Astrocyte of the cerebellum (primary cell): ENCODE results near the gene RPS6KC1.
A peak's percentile ranks its signal among the peaks of the same experiment; 100 is the strongest.

Source experiments
- DNase-seq: peaks from one replicate; pipeline ENCODE4 v3.0.0-alpha.2; 2011; ENCODE audit warnings: low read depth
- H3K4me3 ChIP-seq: 2 replicates; pipeline ENCODE4 v1.5.1; 2011; ENCODE audit warnings: mild to moderate bottlenecking, low read depth, low read length, moderate library complexity
- CTCF ChIP-seq: IDR thresholded peaks from 2 replicates; pipeline ENCODE4 v1.5.1; 2012; ENCODE audit warnings: low read length, low read depth, moderate library complexity, mild to moderate bottlenecking; ENCODE audit errors: missing control alignments
- in situ Hi-C: cut with HindIII; loops from 2 replicates; pipeline ENCODE4 v1.10.0; 2017; ENCODE audit warnings: low sequenced_read_pairs

The RPS6KC1 gene

GRCh38 chr1:213051127-213051880, at the start of gene RPS6KC1:
Gene RPS6KC1, plus strand, starts transcription at chr1:213051241. Its CDS starts 164 bp downstream, at chr1:213051405.
- in situ Hi-C loops = no loop called here
- H3K4me3 ChIP-seq = peak within 1 kb of the TSS; percentile 97
- peak; percentile 38 for DNase-seq
- TF ChIP-seq CTCF = peak; percentile 15

GRCh38 chr1:213003256-213003655, 47.8 kb upstream of the RPS6KC1 start:
- DNase-seq = no peak
- no peak for TF ChIP-seq CTCF
- in situ Hi-C loops = no loop called here
- H3K4me3 ChIP-seq = no peak overlapping the region

- DNase-seq = no peak
- TF ChIP-seq CTCF = no peak
- in situ Hi-C loops = no loop called here
- no peak overlapping the region for H3K4me3 ChIP-seq
These were observed 42.5 kb upstream of the RPS6KC1 start for GRCh38 chr1:213008564-213008963.

- TF ChIP-seq CTCF = no peak
- DNase-seq = no peak
- H3K4me3 ChIP-seq = peak overlapping the region; percentile 73
- in situ Hi-C loops = no loop called here
These were observed 36.4 kb upstream of the RPS6KC1 start for GRCh38 chr1:213014642-213015041.

GRCh38 chr1:213015099-213016050, 35.7 kb upstream of the RPS6KC1 start, which contains the start of gene ANGEL2:
Gene ANGEL2, minus strand, starts transcription at chr1:213015867. Its CDS starts 196 bp downstream, at chr1:213015671.
- DNase-seq = peak; percentile 96
- no peak for TF ChIP-seq CTCF
- H3K4me3 ChIP-seq = peak within 1 kb of the TSS; percentile 73
- in situ Hi-C loops = no loop called here

- in situ Hi-C loops = no loop called here
- no peak for TF ChIP-seq CTCF
- DNase-seq = no peak
- no peak overlapping the region for H3K4me3 ChIP-seq
These were observed 33.4 kb upstream of the RPS6KC1 start for GRCh38 chr1:213017447-213018273.
